HG03103 (cell line): Measurements from ENCODE around the gene SETD5.
A peak's percentile ranks its signal among the peaks of the same experiment; 100 is the strongest.
"Not testable (repeated sequence)": the region's sequence is repeated elsewhere in the genome, so short reads cannot be mapped to it uniquely, and the experiment has no call there.

ENCODE experiments used
- ATAC-seq: cut with Tn5 transposase; IDR thresholded peaks from one replicate; pipeline ENCODE4 v1.9.1; 2021; ENCODE audit warnings: low read depth; ENCODE audit not compliant: unreplicated experiment

SETD5 gene

GRCh38 chr3:9455596-9456131 lies 58.2 kb downstream of the SETD5 start:
- ATAC-seq, result no peak

- no peak for ATAC-seq
Observed at GRCh38 chr3:9467451-9467850, 70.0 kb downstream of the SETD5 start.

GRCh38 chr3:9468460-9468859 lies 71.0 kb downstream of the SETD5 start:
- ATAC-seq, result no peak

GRCh38 chr3:9469986-9470385 lies 72.6 kb downstream of the SETD5 start:
- ATAC-seq, result no peak

- ATAC-seq, result no peak
Observed at GRCh38 chr3:9473496-9474065, 76.2 kb downstream of the SETD5 start.

- ATAC-seq, result no peak
Observed at GRCh38 chr3:9474482-9474881, 77.1 kb downstream of the SETD5 start.

GRCh38 chr3:9476935-9477334 lies 79.5 kb downstream of the SETD5 start:
- ATAC-seq, result no peak

- no peak for ATAC-seq
Observed at GRCh38 chr3:9480265-9480664, 82.8 kb downstream of the SETD5 start.

GRCh38 chr3:9485248-9485647 lies 87.8 kb downstream of the SETD5 start:
- ATAC-seq, result no peak

- ATAC-seq, result no peak
Observed at GRCh38 chr3:9491506-9491905, 94.1 kb downstream of the SETD5 start.

GRCh38 chr3:9494036-9494435 lies 96.6 kb downstream of the SETD5 start:
- ATAC-seq, result not testable (repeated sequence)

GRCh38 chr3:9496893-9497292 lies 99.5 kb downstream of the SETD5 start:
- ATAC-seq, result no peak

- ATAC-seq, result no peak
Observed at GRCh38 chr3:9497821-9498565, 100.6 kb downstream of the SETD5 start.

GRCh38 chr3:9498781-9499180 lies 101.4 kb downstream of the SETD5 start:
- ATAC-seq, result no peak

- ATAC-seq, result no peak
Observed at GRCh38 chr3:9499455-9500107, 102.2 kb downstream of the SETD5 start.

- ATAC-seq, result no peak
Observed at GRCh38 chr3:9500108-9501050, 103.0 kb downstream of the SETD5 start.

- no peak for ATAC-seq
Observed at GRCh38 chr3:9501226-9501625, 103.8 kb downstream of the SETD5 start.

- peak; percentile 58 for ATAC-seq
Observed at GRCh38 chr3:9503283-9503682, 105.9 kb downstream of the SETD5 start.

GRCh38 chr3:9507586-9508578 lies 110.5 kb downstream of the SETD5 start:
- no peak for ATAC-seq
